Putamen (tissue), 1 donor: Measurements from ENCODE around the gene IL36B.

Source experiments
- DNase-seq: peaks from one replicate; pipeline ENCODE4 v3.0.0-alpha.2; 2016; ENCODE audit warnings: low spot score

IL36B gene

GRCh38 chr2:113009622-113010021 is 43.0 kb downstream of the IL36B start:
- DNase-seq = no peak

GRCh38 chr2:113007250-113007649 is 45.4 kb downstream of the IL36B start:
- DNase-seq = no peak

- no peak for DNase-seq
Measured at GRCh38 chr2:113005030-113005509, 47.6 kb downstream of the IL36B start, which contains the start of gene IL36A. Gene IL36A, plus strand, starts transcription at chr2:113005459. Its CDS starts 413 bp downstream, at chr2:113005872.

- no peak for DNase-seq
Measured at GRCh38 chr2:113002677-113003076, 50.0 kb downstream of the IL36B start.

- DNase-seq = no peak
Measured at GRCh38 chr2:113000436-113000835, 52.2 kb downstream of the IL36B start.

GRCh38 chr2:112997151-112997550 is 55.5 kb downstream of the IL36B start:
- no peak for DNase-seq

- no peak for DNase-seq
Measured at GRCh38 chr2:112996635-112997034, 56.0 kb downstream of the IL36B start.

- DNase-seq = no peak
Measured at GRCh38 chr2:112995346-112995920, 57.2 kb downstream of the IL36B start.

GRCh38 chr2:112994648-112995047 is 58.0 kb downstream of the IL36B start:
- no peak for DNase-seq

- DNase-seq = no peak
Measured at GRCh38 chr2:112993831-112994230, 58.8 kb downstream of the IL36B start.

- no peak for DNase-seq
Measured at GRCh38 chr2:112989611-112990010, 63.1 kb downstream of the IL36B start.

GRCh38 chr2:112985090-112985489 is 67.6 kb downstream of the IL36B start:
- DNase-seq = no peak

- no peak for DNase-seq
Measured at GRCh38 chr2:112980537-112980936, 72.1 kb downstream of the IL36B start.

- DNase-seq = no peak
Measured at GRCh38 chr2:112979731-112980130, 72.9 kb downstream of the IL36B start.

- DNase-seq = no peak
Measured at GRCh38 chr2:112977559-112978056, 75.1 kb downstream of the IL36B start, which contains the start of gene IL36G. Gene IL36G, plus strand, starts transcription at chr2:112978006. Its CDS starts 633 bp downstream, at chr2:112978639.
